Erythroblast (primary cell): ENCODE results near the gene RAB28.
"Not testable (repeated sequence)": the region's sequence is repeated elsewhere in the genome, so short reads cannot be mapped to it uniquely, and the experiment has no call there.

Experiments used
- DNase-seq, 2 experiments: peaks; one replicate each; lab custom pipeline; 2025; lab: John Stamatoyannopoulos, UW
- GATA1 ChIP-seq: IDR thresholded peaks from 2 replicates; pipeline ENCODE4 v1.6.1; 2011; ENCODE audit warnings: low read depth, mild to moderate bottlenecking, control low read depth, low read length, moderate library complexity
- POLR2A ChIP-seq: IDR thresholded peaks from 2 replicates; pipeline ENCODE4 v1.6.1; 2011; ENCODE audit warnings: mild to moderate bottlenecking, low read length

Gene RAB28

GRCh38 chr4:13403833-13404232 lies 80.3 kb downstream of the RAB28 start:
- no peak for DNase-seq
- TF ChIP-seq POLR2A: no peak
- no peak for TF ChIP-seq GATA1

- no peak for DNase-seq
- TF ChIP-seq POLR2A: no peak
- TF ChIP-seq GATA1: no peak
These were observed 80.8 kb downstream of the RAB28 start for GRCh38 chr4:13403326-13403725.

GRCh38 chr4:13399257-13399656 lies 84.9 kb downstream of the RAB28 start:
- DNase-seq: peak in 1 of 2 experiments; percentile 7
- TF ChIP-seq POLR2A (no peak), GATA1 (no peak)

- TF ChIP-seq POLR2A: no peak
- no peak for TF ChIP-seq GATA1
- DNase-seq: no peak
These were observed 88.0 kb downstream of the RAB28 start for GRCh38 chr4:13396161-13396560.

GRCh38 chr4:13389901-13390300 lies 94.2 kb downstream of the RAB28 start:
- DNase-seq: not testable (repeated sequence)

GRCh38 chr4:13386405-13387107 lies 97.6 kb downstream of the RAB28 start:
- TF ChIP-seq POLR2A: no peak
- no peak for TF ChIP-seq GATA1
- DNase-seq: no peak

GRCh38 chr4:13384055-13384454 lies 100.1 kb downstream of the RAB28 start:
- no peak for DNase-seq

DNA sequence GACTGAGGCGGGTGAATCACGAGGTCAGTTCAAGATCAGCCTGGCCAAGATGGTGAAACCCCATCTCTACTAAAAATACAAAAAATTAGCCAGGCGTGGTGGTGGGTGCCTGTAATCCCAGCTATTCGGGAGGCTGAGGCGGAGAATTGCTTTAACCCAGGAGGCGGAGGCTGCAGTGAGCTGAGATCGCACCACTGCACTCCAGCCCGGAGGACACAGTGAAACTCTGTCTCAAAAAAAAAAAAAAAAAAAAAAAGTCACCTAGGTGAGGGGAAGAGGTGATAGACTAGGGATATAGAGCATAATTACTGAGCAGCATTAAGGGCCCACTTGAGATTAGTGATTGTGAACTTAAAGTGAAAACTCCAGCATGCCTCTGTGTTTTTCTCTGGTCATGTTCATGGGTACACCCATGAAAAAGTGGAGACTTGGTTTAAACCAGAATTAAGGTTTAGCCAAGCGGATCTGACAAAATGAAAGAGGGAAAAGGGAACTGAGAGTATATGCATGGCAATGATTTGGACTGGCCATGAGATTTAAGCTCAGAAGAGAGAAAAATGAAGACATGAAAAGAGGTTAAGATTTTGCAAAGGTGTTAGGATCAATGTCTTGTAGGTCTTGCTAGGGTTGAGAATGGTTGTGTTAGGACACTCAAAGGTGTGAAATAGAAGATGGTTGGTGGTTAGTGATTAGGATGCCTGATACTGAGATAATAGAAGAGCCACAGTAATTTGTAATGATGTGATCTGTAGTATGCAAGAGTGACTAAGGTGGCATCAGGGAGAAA lies 105.0 kb downstream of the RAB28 start:
- no peak for TF ChIP-seq GATA1
- TF ChIP-seq POLR2A: no peak
- DNase-seq: no peak

More at GRCh38 chr4:13384055-13384454, 100.1 kb downstream of the RAB28 start:
- no peak for TF ChIP-seq GATA1
- no peak for TF ChIP-seq POLR2A

DNA sequence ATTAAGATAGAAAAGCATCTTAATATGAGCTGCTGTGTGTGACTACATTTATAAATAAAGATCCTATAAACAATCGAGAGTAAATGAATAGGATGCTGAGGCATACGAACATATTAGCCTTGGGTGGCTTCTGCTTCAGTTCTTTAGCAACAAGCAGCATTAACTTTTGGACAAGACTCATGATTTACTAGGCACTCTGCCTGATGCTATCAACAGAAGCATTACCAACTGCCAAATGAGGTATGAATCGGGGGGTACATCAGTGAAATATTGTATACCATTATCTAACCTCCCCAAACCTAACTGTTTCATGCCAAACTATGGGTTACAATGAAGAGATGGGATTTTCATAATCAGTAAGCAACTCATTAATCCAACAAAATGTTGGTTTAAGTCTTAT lies 113.1 kb downstream of the RAB28 start:
- peak in 1 of 2 experiments; percentile 4 for DNase-seq
- TF ChIP-seq GATA1: no peak
- no peak for TF ChIP-seq POLR2A

GRCh38 chr4:13368217-13368616 lies 115.9 kb downstream of the RAB28 start:
- peak; percentile 83 to 88 for DNase-seq
- TF ChIP-seq GATA1 (peak; percentile 64), POLR2A (no peak)

DNA sequence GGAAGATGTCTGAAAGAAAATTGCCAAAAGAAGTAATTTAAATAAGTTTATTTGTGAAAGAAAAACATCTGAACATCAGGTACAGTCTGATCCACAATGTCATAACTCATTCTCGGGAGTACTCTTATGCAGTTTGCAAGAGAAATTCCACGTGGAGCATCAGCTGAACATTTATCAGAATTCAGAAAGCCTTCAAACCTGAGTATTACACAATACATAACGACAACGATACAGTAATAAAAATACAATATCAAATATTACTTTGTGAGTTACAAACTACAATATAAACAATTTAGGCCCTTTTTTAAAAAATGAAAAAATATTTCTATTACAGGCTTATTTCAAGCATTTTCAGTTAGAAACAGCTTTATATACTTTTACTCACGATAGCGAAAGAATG lies 116.4 kb downstream of the RAB28 start:
- DNase-seq: peak; percentile 9 to 29
- TF ChIP-seq GATA1 (no peak), POLR2A (no peak)

DNA sequence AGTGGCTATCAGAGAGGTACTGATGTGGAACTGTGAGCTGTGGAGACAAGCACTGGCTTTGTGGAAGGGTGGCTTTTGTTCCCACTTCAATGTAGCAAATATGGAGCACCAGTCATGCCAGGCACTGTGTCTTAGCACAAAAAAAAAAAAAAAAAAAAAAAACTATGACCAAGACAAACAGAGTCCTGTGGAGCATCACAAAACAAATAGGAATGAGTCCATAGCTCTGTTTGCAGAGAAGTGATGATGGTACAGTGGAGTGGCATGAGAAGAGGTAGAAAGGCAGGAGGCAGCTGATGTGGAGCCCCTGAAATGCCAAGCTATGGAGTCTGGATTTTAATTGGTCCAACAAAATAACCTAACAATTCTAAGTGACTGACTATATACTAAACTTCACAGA lies 116.9 kb downstream of the RAB28 start:
- TF ChIP-seq GATA1 (no peak), POLR2A (no peak)
- peak; percentile 9 to 29 for DNase-seq

GRCh38 chr4:13365195-13365594 lies 118.9 kb downstream of the RAB28 start:
- TF ChIP-seq GATA1 (no peak), POLR2A (no peak)
- no peak for DNase-seq

GRCh38 chr4:13364653-13365052 lies 119.5 kb downstream of the RAB28 start:
- DNase-seq: no peak
- TF ChIP-seq GATA1 (no peak), POLR2A (no peak)

- no peak for TF ChIP-seq GATA1
- TF ChIP-seq POLR2A: no peak
- DNase-seq: no peak
These were observed 120.0 kb downstream of the RAB28 start for GRCh38 chr4:13364172-13364571.
